Daoy (cell line): ENCODE results near the gene APOBEC3H. TPM values are rescaled to one million over a fixed set of nuclear protein-coding genes. Genes with fewer than 3 reads are reported as not detected.
"Not testable (repeated sequence)": the region's sequence is repeated elsewhere in the genome, so short reads cannot be mapped to it uniquely, and the experiment has no call there.

Experiments used
- DNase-seq: peaks from one replicate; pipeline ENCODE4 v3.0.0-alpha.2; 2015; ENCODE audit warnings: low read depth
- total RNA-seq: library from RNA; depleted of rRNA; stranded (reverse); fragments of >200 nt; shearing (Covaris generic); gene quantifications from 2 replicates; pipeline ENCODE4 v1.2.3, GENCODE V29; 2014; rRNA removed

Gene APOBEC3H
- not detected in 2 replicates for total RNA-seq

- peak; percentile 17 for DNase-seq
These were observed at the start of gene APOBEC3H for GRCh38 chr22:39097098-39098020. APOBEC3H (plus strand) TSS chr22:39097244; CDS start chr22:39100279, 3,035 bp downstream.

- not testable (repeated sequence) for DNase-seq
These were observed 47.6 kb upstream of the APOBEC3H start for GRCh38 chr22:39049486-39049885.

GRCh38 chr22:39051844-39052495 lies 45.1 kb upstream of the APOBEC3H start:
- not testable (repeated sequence) for DNase-seq

GRCh38 chr22:39055658-39056057 lies 41.4 kb upstream of the APOBEC3H start:
- DNase-seq = no peak

GRCh38 chr22:39061290-39061689 lies 35.8 kb upstream of the APOBEC3H start:
- DNase-seq = not testable (repeated sequence)

GRCh38 chr22:39061951-39062350 lies 35.1 kb upstream of the APOBEC3H start:
- peak; percentile 40 for DNase-seq

GRCh38 chr22:39063904-39064303 lies 33.1 kb upstream of the APOBEC3H start:
- DNase-seq = not testable (repeated sequence)

- DNase-seq = not testable (repeated sequence)
These were observed 30.4 kb upstream of the APOBEC3H start for GRCh38 chr22:39066442-39067276.

- no peak for DNase-seq
These were observed 28.8 kb upstream of the APOBEC3H start for GRCh38 chr22:39068033-39068785.

GRCh38 chr22:39070186-39070585 lies 26.9 kb upstream of the APOBEC3H start:
- DNase-seq = no peak

- DNase-seq = not testable (repeated sequence)
These were observed 24.5 kb upstream of the APOBEC3H start for GRCh38 chr22:39072581-39072981.

- no peak for DNase-seq
These were observed 23.1 kb upstream of the APOBEC3H start for GRCh38 chr22:39073981-39074380.

- not testable (repeated sequence) for DNase-seq
These were observed 20.7 kb upstream of the APOBEC3H start for GRCh38 chr22:39076155-39077025.

GRCh38 chr22:39077026-39077840 lies 19.8 kb upstream of the APOBEC3H start, which contains the start of gene APOBEC3G:
APOBEC3G (plus strand) TSS chr22:39077275; CDS start chr22:39077362, 87 bp downstream.
- DNase-seq = peak; percentile 81

GRCh38 chr22:39077912-39078311 lies 19.1 kb upstream of the APOBEC3H start:
- not testable (repeated sequence) for DNase-seq

GRCh38 chr22:39078329-39078728 lies 18.7 kb upstream of the APOBEC3H start:
- no peak for DNase-seq

GRCh38 chr22:39079054-39079637 lies 17.9 kb upstream of the APOBEC3H start:
- DNase-seq = not testable (repeated sequence)

GRCh38 chr22:39080052-39080762 lies 16.8 kb upstream of the APOBEC3H start:
- DNase-seq = no peak
